Activated CD4-positive, alpha-beta T cell treated with anti-CD3 and anti-CD28 coated beads for 36 hours (primary cell): ENCODE results near the gene CCDC181. TPM values are rescaled to one million over a fixed set of nuclear protein-coding genes. Genes with fewer than 3 reads are reported as not detected.
A peak's percentile ranks its signal among the peaks of the same experiment; 100 is the strongest.

Source experiments
- ATAC-seq: fragments of 200-7000 bp; cut with Tn5 transposase; one replicate; pipeline ENCODE4 v1.10.0; 2021; ENCODE audit warnings: mild to moderate bottlenecking, moderate library complexity
- CTCF ChIA-PET: fragments of 350-600 bp; sonication (Branson Sonifier 250); formaldehyde crosslinking; loops from one replicate; lab custom pipeline; 2021; ENCODE audit warnings: antibody characterized with exemption; lab: Charles Lee
- POLR2A ChIA-PET: fragments of 350-600 bp; sonication (Branson Sonifier 250); formaldehyde crosslinking; loops from one replicate; lab custom pipeline; 2021; ENCODE audit warnings: antibody characterized with exemption, inconsistent platforms; lab: Charles Lee
- DNase-seq: peaks from one replicate; pipeline ENCODE4 v3.0.0-alpha.2; 2020
- H3K27ac Mint-ChIP-seq: one replicate; pipeline ENCODE4 v1.8.0; 2021; ENCODE audit warnings: mixed read lengths
- H3K27me3 Mint-ChIP-seq: one replicate; pipeline ENCODE4 v1.8.0; 2021; ENCODE audit warnings: mixed read lengths
- H3K36me3 Mint-ChIP-seq: one replicate; pipeline ENCODE4 v1.8.0; 2021; ENCODE audit warnings: low read depth, mixed read lengths
- H3K4me1 Mint-ChIP-seq: one replicate; pipeline ENCODE4 v1.8.0; 2021; ENCODE audit warnings: mixed read lengths
- H3K4me3 Mint-ChIP-seq: one replicate; pipeline ENCODE4 v1.8.0; 2021; ENCODE audit warnings: mild to moderate bottlenecking, moderate library complexity, mixed read lengths
- H3K9me3 Mint-ChIP-seq: one replicate; pipeline ENCODE4 v1.8.0; 2021; ENCODE audit warnings: low read depth, mixed read lengths
- intact Hi-C, 2 experiments: fragments of 100-400 bp; cut with DNase I in 1 of 2; cut with micrococcal nuclease in 1 of 2; formaldehyde crosslinking; loops; one replicate each; pipeline versions ENCODE4 v1.14.2 to v1.15.1; 2022 to 2024; cut with DNase I, micrococcal nuclease
- total RNA-seq, 2 experiments: library from RNA; stranded (reverse); gene quantifications; one replicate each; pipeline ENCODE4 v1.2.3, GENCODE V29; 2021

The CCDC181 gene
- total RNA-seq, 2 experiments from 2014 or later = 0.11 to 0.14 TPM

GRCh38 chr1:169363046-169363730 is 64.1 kb downstream of the CCDC181 start:
- H3K27me3 Mint-ChIP-seq = no peaks in the 10 kb centered on the region
- peaks cover 19% of the 10 kb centered on the region for H3K4me1 Mint-ChIP-seq
- DNase-seq (peak; percentile 48), ATAC-seq (peak; percentile 25)
- POLR2A ChIA-PET = no interaction called here
- no peaks in the 10 kb centered on the region for H3K9me3 Mint-ChIP-seq
- CTCF ChIA-PET = interaction anchor here (1.1 to 2.0 kb wide), 2 partner anchors 14 to 16 kb away, joined by 3 to 7 read pairs; no protein-coding TSS in a partner anchor
- no peak overlapping the region for H3K4me3 Mint-ChIP-seq
- intact Hi-C loops = loop anchor here in 1 of 2 experiments (2.0 to 10.0 kb wide), 2 partner anchors 224 to 712 kb away; partner anchors contain the start of gene KIFAP3
- peaks cover 3% of the 10 kb centered on the region for H3K36me3 Mint-ChIP-seq
- peak overlapping the region; percentile 51 for H3K27ac Mint-ChIP-seq

GRCh38 chr1:169361281-169361680 is 66.0 kb downstream of the CCDC181 start:
- Mint-ChIP-seq H3K27ac (no peak overlapping the region), H3K27me3 (no peaks in the 10 kb centered on the region), H3K9me3 (no peaks in the 10 kb centered on the region), H3K4me3 (no peak overlapping the region), H3K36me3 (peaks cover 3% of the 10 kb centered on the region), H3K4me1 (peaks cover 19% of the 10 kb centered on the region)
- intact Hi-C loops = loop anchor here in 1 of 2 experiments (10.0 kb wide), 1 partner anchor 714 kb away; the partner anchor contains the start of gene KIFAP3
- no peak for DNase-seq
- ATAC-seq = no peak
- POLR2A ChIA-PET = no interaction called here
- CTCF ChIA-PET = interaction anchor here (0.7 to 2.0 kb wide), 2 partner anchors 12 to 586 kb away, joined by 3 to 7 read pairs; no protein-coding TSS in a partner anchor

GRCh38 chr1:169360415-169360814 is 66.9 kb downstream of the CCDC181 start:
- ATAC-seq (no peak), DNase-seq (no peak)
- intact Hi-C loops = loop anchor here in 1 of 2 experiments (10.0 kb wide), 1 partner anchor 714 kb away; the partner anchor contains the start of gene KIFAP3
- Mint-ChIP-seq H3K27ac (no peak overlapping the region), H3K9me3 (no peaks in the 10 kb centered on the region), H3K4me1 (peaks cover 19% of the 10 kb centered on the region), H3K27me3 (no peaks in the 10 kb centered on the region), H3K4me3 (no peak overlapping the region), H3K36me3 (peaks cover 3% of the 10 kb centered on the region)
- ChIA-PET CTCF (interaction anchor here (0.8 to 2.3 kb wide), 3 partner anchors 8 to 12 kb away, joined by 3 to 12 read pairs (median 4); no protein-coding TSS in a partner anchor), POLR2A (no interaction called here)

- intact Hi-C loops = loop anchor here (1.0 to 5.0 kb wide), 8 partner anchors 111 to 1006 kb away; partner anchors contain the start of gene ATP1B1 (in 1 of the 2)
- DNase-seq = no peak
Measured at GRCh38 chr1:169348383-169349036, 78.8 kb downstream of the CCDC181 start.

GRCh38 chr1:169347688-169348382 is 79.4 kb downstream of the CCDC181 start:
- H3K27me3 Mint-ChIP-seq = no peaks in the 10 kb centered on the region
- H3K9me3 Mint-ChIP-seq = no peaks in the 10 kb centered on the region
- H3K4me3 Mint-ChIP-seq = no peak overlapping the region
- no peak overlapping the region for H3K27ac Mint-ChIP-seq
- peaks cover 14% of the 10 kb centered on the region for H3K4me1 Mint-ChIP-seq
- DNase-seq (no peak), ATAC-seq (no peak)
- intact Hi-C loops = loop anchor here (1.0 to 5.0 kb wide), 8 partner anchors 111 to 1006 kb away; partner anchors contain the start of gene ATP1B1 (in 1 of the 2)
- H3K36me3 Mint-ChIP-seq = no peaks in the 10 kb centered on the region
- POLR2A ChIA-PET = no interaction called here
- CTCF ChIA-PET = interaction anchor here (0.6 to 5.6 kb wide), 42 partner anchors 10 to 1021 kb away, joined by 3 to 63 read pairs (median 3); partner anchors contain the start of genes BLZF1 and NME7

More at GRCh38 chr1:169348383-169349036, 78.8 kb downstream of the CCDC181 start:
- no peak for ATAC-seq
- no peaks in the 10 kb centered on the region for H3K27me3 Mint-ChIP-seq
- CTCF ChIA-PET = interaction anchor here (0.6 to 5.6 kb wide), 50 partner anchors 9 to 1021 kb away, joined by 3 to 63 read pairs (median 3); partner anchors contain the start of genes BLZF1 and NME7
- H3K4me3 Mint-ChIP-seq = no peak overlapping the region
- H3K9me3 Mint-ChIP-seq = no peaks in the 10 kb centered on the region
- H3K4me1 Mint-ChIP-seq = peaks cover 14% of the 10 kb centered on the region
- H3K36me3 Mint-ChIP-seq = peaks cover 2% of the 10 kb centered on the region
- POLR2A ChIA-PET = no interaction called here
- H3K27ac Mint-ChIP-seq = no peak overlapping the region

- DNase-seq (no peak), ATAC-seq (no peak)
- Mint-ChIP-seq H3K4me1 (peaks cover 2% of the 10 kb centered on the region), H3K36me3 (no peaks in the 10 kb centered on the region), H3K4me3 (no peak overlapping the region), H3K27ac (no peak overlapping the region), H3K9me3 (no peaks in the 10 kb centered on the region), H3K27me3 (no peaks in the 10 kb centered on the region)
- ChIA-PET POLR2A (no interaction called here), CTCF (interaction anchor here (0.9 to 5.6 kb wide), 4 partner anchors 8 to 745 kb away, joined by 3 to 63 read pairs (median 4); no protein-coding TSS in a partner anchor)
- intact Hi-C loops = loop anchor here (5.0 kb wide), 4 partner anchors 109 to 1004 kb away; partner anchors contain the start of gene ATP1B1 (in 1 of the 2)
Measured at GRCh38 chr1:169346036-169346589, 81.2 kb downstream of the CCDC181 start.

GRCh38 chr1:169345511-169345910 is 81.8 kb downstream of the CCDC181 start:
- H3K36me3 Mint-ChIP-seq = peaks cover 3% of the 10 kb centered on the region
- ChIA-PET POLR2A (no interaction called here), CTCF (no interaction called here)
- H3K9me3 Mint-ChIP-seq = peaks cover 1% of the 10 kb centered on the region
- H3K4me1 Mint-ChIP-seq = peaks cover 4% of the 10 kb centered on the region
- intact Hi-C loops = loop anchor here (5.0 kb wide), 4 partner anchors 108 to 1003 kb away; partner anchors contain the start of gene ATP1B1 (in 1 of the 2)
- H3K27me3 Mint-ChIP-seq = no peaks in the 10 kb centered on the region
- ATAC-seq (no peak), DNase-seq (no peak)
- H3K4me3 Mint-ChIP-seq = no peak overlapping the region
- H3K27ac Mint-ChIP-seq = no peak overlapping the region

Other genes with a start within 250 kb of the CCDC181 start
- 10 to 100 TPM; 11.6 to 15.3 TPM for gene NME7, start 59.7 kb downstream of the CCDC181 start, total RNA-seq
- 1 to 10 TPM; 6.5 to 7.1 TPM for gene BLZF1, start 59.3 kb downstream of the CCDC181 start, total RNA-seq
- gene SLC19A2, start 58.5 kb upstream of the CCDC181 start, total RNA-seq = 1 to 10 TPM; 4.0 to 4.4 TPM
- 10 to 100 TPM; 49.8 to 57.8 TPM for gene F5, start 159.0 kb upstream of the CCDC181 start, total RNA-seq
- 1 to 10 TPM in 1 of 2 experiments, under 1 TPM in 1; 0.50 to 1.4 TPM for gene SELP, start 202.7 kb upstream of the CCDC181 start, total RNA-seq